NT2/D1 (cell line): Measurements from ENCODE around the gene PLVAP.

ENCODE experiments used
- SUZ12 ChIP-seq: IDR thresholded peaks from 2 replicates; pipeline ENCODE4 v1.6.1; 2011; ENCODE audit not compliant: insufficient read length, insufficient read depth; ENCODE audit errors: extremely low read depth
- ZNF274 ChIP-seq: IDR thresholded peaks from 2 replicates; pipeline ENCODE4 v1.6.1; 2011; ENCODE audit warnings: mild to moderate bottlenecking, low read depth, low read length

- TF ChIP-seq ZNF274 (no peak), SUZ12 (no peak)
Observed at GRCh38 chr19:17331045-17331558, 46.0 kb downstream of the PLVAP start.
